HCT116 (cell line): Measurements from ENCODE around the gene CHST11.

Experiments used
- CTCF ChIP-seq, 3 experiments: fragments of 200-600 bp in 1 of 3; sonication (generic) in 1 of 3; IDR thresholded peaks in 2 of 3; conservative IDR thresholded peaks in 1 of 3; 2 replicates each; pipeline ENCODE4 v1.5.1; 2012 to 2017; ENCODE audit warnings: low read depth in 2 of 3, low read length in 2 of 3, antibody characterized with exemption in 1 of 3, borderline replicate concordance in 1 of 3, control low read depth in 1 of 3, mild to moderate bottlenecking in 1 of 3, mixed read lengths in 1 of 3, mixed run types in 1 of 3, moderate library complexity in 1 of 3; ENCODE audit not compliant: insufficient read depth in 1 of 3
- EZH2 ChIP-seq: fragments of 200-600 bp; sonication (generic); IDR thresholded peaks from 2 replicates; pipeline ENCODE4 v1.6.1; 2017; ENCODE audit warnings: antibody characterized with exemption, mixed run types
- EZH2phosphoT487 ChIP-seq: fragments of 200-600 bp; IDR thresholded peaks from 2 replicates; pipeline ENCODE4 v1.6.1; 2018; ENCODE audit warnings: antibody characterized with exemption, borderline replicate concordance
- POLR2A ChIP-seq: IDR thresholded peaks from 2 replicates; pipeline ENCODE4 v1.7.0; 2011; ENCODE audit warnings: borderline replicate concordance; ENCODE audit not compliant: insufficient read depth, insufficient read length; ENCODE audit errors: extremely low read depth
- POLR2AphosphoS5 ChIP-seq: IDR thresholded peaks from 2 replicates; pipeline ENCODE4 v1.6.1; 2011; ENCODE audit warnings: mild to moderate bottlenecking, low read depth, low read length, moderate library complexity
- YY1 ChIP-seq: IDR thresholded peaks from 2 replicates; pipeline ENCODE4 v1.6.1; 2011; ENCODE audit warnings: low read length, low read depth, moderate library complexity, mild to moderate bottlenecking; ENCODE audit not compliant: insufficient replicate concordance; ENCODE audit errors: extremely low read depth
- TF ChIP-seq, protein P1 (sequence below): IDR thresholded peaks from 2 replicates; pipeline ENCODE4 v1.6.1; 2012

GRCh38 chr12:104562763-104563162 lies 106.0 kb downstream of the CHST11 start:
- TF ChIP-seq EZH2 (no peak), CTCF (IDR thresholded peaks at IDR 0.05 in 2 of 3, conservative IDR thresholded peaks at IDR 0.05 in 1 of 3; ENCODE audit: borderline replicate concordance in 1 of 3, insufficient read depth in 1 of 3, low read depth in 2 of 3, low read length in 2 of 3) (no peak), EZH2phosphoT487 (no peak), POLR2AphosphoS5 (no peak), POLR2A (no peak), YY1 (no peak)
- TF ChIP-seq, protein P1, sequence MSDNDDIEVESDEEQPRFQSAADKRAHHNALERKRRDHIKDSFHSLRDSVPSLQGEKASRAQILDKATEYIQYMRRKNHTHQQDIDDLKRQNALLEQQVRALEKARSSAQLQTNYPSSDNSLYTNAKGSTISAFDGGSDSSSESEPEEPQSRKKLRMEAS, result no peak
